Cortex of kidney (tissue), 1 donor: ENCODE measurements around the gene EPHA4.
A peak's percentile ranks its signal among the peaks of the same experiment; 100 is the strongest.

Experiments used
- DNase-seq: peaks from one replicate; lab custom pipeline; 2025; lab: John Stamatoyannopoulos, UW

EPHA4 gene

GRCh38 chr2:221572219-221572820 is at the start of gene EPHA4:
EPHA4 (minus strand) TSS chr2:221572304; CDS start chr2:221572248, 56 bp downstream.
- peak; percentile 51 for DNase-seq

GRCh38 chr2:221618007-221618406 is 45.9 kb upstream of the EPHA4 start:
- DNase-seq, result no peak

- DNase-seq, result no peak
These were observed 44.5 kb upstream of the EPHA4 start for GRCh38 chr2:221616561-221616960.

GRCh38 chr2:221614274-221614673 is 42.2 kb upstream of the EPHA4 start:
- DNase-seq, result no peak

- DNase-seq, result no peak
These were observed 40.7 kb upstream of the EPHA4 start for GRCh38 chr2:221612800-221613199.

- DNase-seq, result no peak
These were observed 40.1 kb upstream of the EPHA4 start for GRCh38 chr2:221612161-221612560.

- DNase-seq, result no peak
These were observed 38.6 kb upstream of the EPHA4 start for GRCh38 chr2:221610675-221611074.

- DNase-seq, result no peak
These were observed 38.2 kb upstream of the EPHA4 start for GRCh38 chr2:221610255-221610654.

GRCh38 chr2:221608442-221608841 is 36.3 kb upstream of the EPHA4 start:
- no peak for DNase-seq

GRCh38 chr2:221606424-221606823 is 34.3 kb upstream of the EPHA4 start:
- no peak for DNase-seq

GRCh38 chr2:221605751-221606240 is 33.7 kb upstream of the EPHA4 start:
- DNase-seq, result no peak

GRCh38 chr2:221602938-221603337 is 30.8 kb upstream of the EPHA4 start:
- no peak for DNase-seq

- no peak for DNase-seq
These were observed 29.3 kb upstream of the EPHA4 start for GRCh38 chr2:221601376-221601775.

GRCh38 chr2:221600388-221600787 is 28.3 kb upstream of the EPHA4 start:
- DNase-seq, result no peak

- no peak for DNase-seq
These were observed 24.1 kb upstream of the EPHA4 start for GRCh38 chr2:221596192-221596591.

GRCh38 chr2:221590861-221591365 is 18.8 kb upstream of the EPHA4 start:
- DNase-seq, result no peak

GRCh38 chr2:221589696-221590095 is 17.6 kb upstream of the EPHA4 start:
- DNase-seq, result no peak

- no peak for DNase-seq
These were observed 16.3 kb upstream of the EPHA4 start for GRCh38 chr2:221588306-221588985.

- DNase-seq, result no peak
These were observed 9.9 kb upstream of the EPHA4 start for GRCh38 chr2:221581986-221582385.

- DNase-seq, result no peak
These were observed 2.1 kb upstream of the EPHA4 start for GRCh38 chr2:221574231-221574570.

- peak; percentile 82 for DNase-seq
These were observed 1.5 kb upstream of the EPHA4 start for GRCh38 chr2:221573430-221574230.

- DNase-seq, result no peak
These were observed 821 bp upstream of the EPHA4 start for GRCh38 chr2:221572821-221573429.
